ENCODE results near the gene TINAGL1. TPM values are rescaled to one million over a fixed set of nuclear protein-coding genes. Genes with fewer than 3 reads are reported as not detected.

TINAGL1 gene
- total RNA-seq, 1 experiment from 2014 or later: 162 TPM

GRCh38 chr1:31539329-31539728 lies 37.0 kb upstream of the TINAGL1 start:
- CTCF ChIA-PET: no interaction called here
- Histone ChIP-seq H3K4me1 (replicated peaks; ENCODE audit: insufficient read depth) (peaks cover 6% of the 10 kb centered on the region; the same call in 1 of the 2 replicates), H3K4me3 (no peak overlapping the region), H3K27me3 (ENCODE audit: insufficient read depth, low read depth) (no peaks in the 10 kb centered on the region), H3K27ac (no peak overlapping the region), H4K20me1 (ENCODE audit: insufficient read depth) (no peaks in the 10 kb centered on the region), H3K36me3 (ENCODE audit: low read depth) (no peaks in the 10 kb centered on the region), H3K9me3 (ENCODE audit: insufficient read depth, low read depth) (peaks cover 15% of the 10 kb centered on the region; the same call in 1 of the 2 replicates), H3K4me2 (no peak overlapping the region), H3K79me2 (ENCODE audit: low read depth) (no peaks in the 10 kb centered on the region), H2AFZ (no peak overlapping the region), H3K9me2 (ENCODE audit: insufficient read depth) (no peaks in the 10 kb centered on the region), H3F3A (ENCODE audit: insufficient read depth, low read depth) (no peaks in the 10 kb centered on the region)
- no peak for DNase-seq
- intact Hi-C loops (cut with micrococcal nuclease; ENCODE audit: unreplicated experiment): no loop called here
- no TSS peak for BruUV-seq (replicated peaks)
- TF ChIP-seq, protein P1, sequence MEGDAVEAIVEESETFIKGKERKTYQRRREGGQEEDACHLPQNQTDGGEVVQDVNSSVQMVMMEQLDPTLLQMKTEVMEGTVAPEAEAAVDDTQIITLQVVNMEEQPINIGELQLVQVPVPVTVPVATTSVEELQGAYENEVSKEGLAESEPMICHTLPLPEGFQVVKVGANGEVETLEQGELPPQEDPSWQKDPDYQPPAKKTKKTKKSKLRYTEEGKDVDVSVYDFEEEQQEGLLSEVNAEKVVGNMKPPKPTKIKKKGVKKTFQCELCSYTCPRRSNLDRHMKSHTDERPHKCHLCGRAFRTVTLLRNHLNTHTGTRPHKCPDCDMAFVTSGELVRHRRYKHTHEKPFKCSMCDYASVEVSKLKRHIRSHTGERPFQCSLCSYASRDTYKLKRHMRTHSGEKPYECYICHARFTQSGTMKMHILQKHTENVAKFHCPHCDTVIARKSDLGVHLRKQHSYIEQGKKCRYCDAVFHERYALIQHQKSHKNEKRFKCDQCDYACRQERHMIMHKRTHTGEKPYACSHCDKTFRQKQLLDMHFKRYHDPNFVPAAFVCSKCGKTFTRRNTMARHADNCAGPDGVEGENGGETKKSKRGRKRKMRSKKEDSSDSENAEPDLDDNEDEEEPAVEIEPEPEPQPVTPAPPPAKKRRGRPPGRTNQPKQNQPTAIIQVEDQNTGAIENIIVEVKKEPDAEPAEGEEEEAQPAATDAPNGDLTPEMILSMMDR (conservative IDR thresholded peaks at IDR 0.05): no peak
- no peak for TF ChIP-seq EZH2 (IDR thresholded peaks at IDR 0.05; ENCODE audit: low read depth)
- POLR2A ChIA-PET (ENCODE audit: unreplicated experiment): no interaction called here

- no peaks in the 10 kb centered on the region for H4K20me1 ChIP-seq (ENCODE audit: insufficient read depth)
- no peaks in the 10 kb centered on the region for H3F3A ChIP-seq (ENCODE audit: insufficient read depth, low read depth)
- no peak overlapping the region for H2AFZ ChIP-seq
- H3K4me3 ChIP-seq: no peak overlapping the region
- no peaks in the 10 kb centered on the region for H3K79me2 ChIP-seq (ENCODE audit: low read depth)
- H3K4me1 ChIP-seq (replicated peaks; ENCODE audit: insufficient read depth): peaks cover 2% of the 10 kb centered on the region; the same call in 1 of the 2 replicates
- H3K9me3 ChIP-seq (ENCODE audit: insufficient read depth, low read depth): peaks cover 15% of the 10 kb centered on the region; the same call in 1 of the 2 replicates
- no peaks in the 10 kb centered on the region for H3K9me2 ChIP-seq (ENCODE audit: insufficient read depth)
- CTCF ChIA-PET: no interaction called here
- DNase-seq: no peak
- no TSS peak for BruUV-seq (replicated peaks)
- POLR2A ChIA-PET (ENCODE audit: unreplicated experiment): no interaction called here
- no peak overlapping the region for H3K27ac ChIP-seq
- no peak for TF ChIP-seq EZH2 (IDR thresholded peaks at IDR 0.05; ENCODE audit: low read depth)
- TF ChIP-seq, protein P1 (conservative IDR thresholded peaks at IDR 0.05): no peak
- H3K36me3 ChIP-seq (ENCODE audit: low read depth): no peaks in the 10 kb centered on the region
- H3K27me3 ChIP-seq (ENCODE audit: insufficient read depth, low read depth): no peaks in the 10 kb centered on the region
- intact Hi-C loops (cut with micrococcal nuclease; ENCODE audit: unreplicated experiment): no loop called here
- no peak overlapping the region for H3K4me2 ChIP-seq
Measured at GRCh38 chr1:31541194-31541593, 35.1 kb upstream of the TINAGL1 start.

- Histone ChIP-seq H3F3A (ENCODE audit: insufficient read depth, low read depth) (peaks cover 21% of the 10 kb centered on the region), H3K79me2 (ENCODE audit: low read depth) (no peaks in the 10 kb centered on the region), H3K27me3 (ENCODE audit: insufficient read depth, low read depth) (no peaks in the 10 kb centered on the region), H3K4me1 (replicated peaks; ENCODE audit: insufficient read depth) (peaks cover 27% of the 10 kb centered on the region), H2AFZ (no peak overlapping the region), H3K9me3 (ENCODE audit: insufficient read depth, low read depth) (peaks cover 15% of the 10 kb centered on the region; the same call in 1 of the 2 replicates), H3K4me3 (no peak overlapping the region), H3K36me3 (ENCODE audit: low read depth) (no peaks in the 10 kb centered on the region), H3K4me2 (no peak overlapping the region), H3K9me2 (ENCODE audit: insufficient read depth) (no peaks in the 10 kb centered on the region), H4K20me1 (ENCODE audit: insufficient read depth) (no peaks in the 10 kb centered on the region), H3K27ac (no peak overlapping the region)
- TF ChIP-seq, protein P1 (conservative IDR thresholded peaks at IDR 0.05): no peak
- no peak for TF ChIP-seq EZH2 (IDR thresholded peaks at IDR 0.05; ENCODE audit: low read depth)
- DNase-seq: peak in 1 of 2 experiments; percentile 1
- intact Hi-C loops (cut with micrococcal nuclease; ENCODE audit: unreplicated experiment): no loop called here
- no TSS peak for BruUV-seq (replicated peaks)
- CTCF ChIA-PET: no interaction called here
- POLR2A ChIA-PET (ENCODE audit: unreplicated experiment): no interaction called here
Measured at GRCh38 chr1:31545927-31546540, 30.3 kb upstream of the TINAGL1 start.
